GM21447 (cell line): ENCODE results near the gene ESRRG.
"Not testable (repeated sequence)": the region's sequence is repeated elsewhere in the genome, so short reads cannot be mapped to it uniquely, and the experiment has no call there.

Source experiments
- ATAC-seq: cut with Tn5 transposase; IDR thresholded peaks from one replicate; pipeline ENCODE4 v1.9.1; 2021; ENCODE audit not compliant: unreplicated experiment

ESRRG gene

GRCh38 chr1:216705676-216706075 lies 17.6 kb downstream of the ESRRG start:
- no peak for ATAC-seq

DNA sequence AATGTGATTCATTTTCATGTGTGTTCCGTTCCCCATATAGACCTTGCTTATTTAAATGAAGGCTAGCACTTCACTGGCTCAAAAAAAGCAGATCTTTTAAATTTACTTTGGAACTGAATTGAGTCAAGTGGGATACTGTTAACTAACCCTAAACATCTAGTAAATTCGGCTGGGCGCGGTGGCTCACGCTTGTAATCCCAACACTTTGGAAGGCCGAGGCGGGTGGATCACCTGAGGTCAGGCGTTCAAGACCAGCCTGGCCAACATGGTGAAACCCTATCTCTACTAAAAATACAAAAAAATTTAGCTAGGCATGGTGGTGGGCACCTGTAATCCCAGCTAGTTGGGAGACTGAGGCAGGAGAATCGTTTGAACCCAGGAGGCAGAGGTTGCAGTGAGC lies 19.2 kb downstream of the ESRRG start:
- ATAC-seq: not testable (repeated sequence)

GRCh38 chr1:216702170-216702569 lies 21.1 kb downstream of the ESRRG start:
- ATAC-seq: no peak

- no peak for ATAC-seq
These were observed 22.4 kb downstream of the ESRRG start for GRCh38 chr1:216700779-216701178.

- ATAC-seq: no peak
These were observed 31.5 kb downstream of the ESRRG start for GRCh38 chr1:216691710-216692109.

DNA sequence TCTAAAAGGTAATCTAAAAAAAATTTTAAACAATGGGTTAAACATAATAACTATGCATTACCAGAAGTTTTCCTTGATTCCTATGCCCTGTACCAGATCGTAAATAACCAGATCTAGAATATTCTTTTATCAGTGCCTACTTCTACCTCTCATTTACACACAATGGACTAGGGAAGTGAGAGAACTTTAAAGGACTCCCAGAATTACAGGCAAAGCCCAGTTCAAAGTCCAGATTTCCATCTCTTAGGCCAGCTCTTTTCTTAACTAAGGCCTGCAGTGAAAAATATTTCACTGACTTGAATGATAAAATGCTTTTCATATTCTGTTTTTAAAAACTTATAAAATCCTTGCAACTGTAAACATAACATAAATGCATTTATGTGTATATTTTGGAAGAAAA lies 32.6 kb downstream of the ESRRG start:
- ATAC-seq: no peak

DNA sequence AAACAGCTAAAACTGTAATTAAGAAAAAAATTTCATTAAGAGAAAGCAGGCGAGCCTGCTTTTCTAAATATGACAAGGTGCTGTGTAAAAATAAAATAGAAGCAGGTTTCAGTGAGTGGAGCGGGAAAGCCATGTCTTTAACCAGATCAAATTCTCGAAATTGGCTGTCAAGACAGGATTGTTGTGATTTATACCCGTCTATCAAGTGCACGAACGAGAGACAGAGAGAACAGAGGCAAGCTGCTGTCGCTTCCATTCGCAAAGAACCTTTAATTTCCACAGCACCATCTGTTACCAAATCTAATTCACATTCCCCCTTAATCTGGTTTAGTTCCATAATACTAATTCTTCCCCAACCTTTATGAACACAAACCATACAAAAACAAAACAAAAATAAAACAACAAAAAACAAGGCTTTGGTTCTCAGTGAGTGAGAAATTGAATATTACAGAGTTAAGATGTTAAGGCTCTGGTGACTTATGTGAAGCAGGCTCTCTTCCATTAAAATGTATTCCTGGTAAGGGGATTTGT lies 35.0 kb downstream of the ESRRG start:
- no peak for ATAC-seq

DNA sequence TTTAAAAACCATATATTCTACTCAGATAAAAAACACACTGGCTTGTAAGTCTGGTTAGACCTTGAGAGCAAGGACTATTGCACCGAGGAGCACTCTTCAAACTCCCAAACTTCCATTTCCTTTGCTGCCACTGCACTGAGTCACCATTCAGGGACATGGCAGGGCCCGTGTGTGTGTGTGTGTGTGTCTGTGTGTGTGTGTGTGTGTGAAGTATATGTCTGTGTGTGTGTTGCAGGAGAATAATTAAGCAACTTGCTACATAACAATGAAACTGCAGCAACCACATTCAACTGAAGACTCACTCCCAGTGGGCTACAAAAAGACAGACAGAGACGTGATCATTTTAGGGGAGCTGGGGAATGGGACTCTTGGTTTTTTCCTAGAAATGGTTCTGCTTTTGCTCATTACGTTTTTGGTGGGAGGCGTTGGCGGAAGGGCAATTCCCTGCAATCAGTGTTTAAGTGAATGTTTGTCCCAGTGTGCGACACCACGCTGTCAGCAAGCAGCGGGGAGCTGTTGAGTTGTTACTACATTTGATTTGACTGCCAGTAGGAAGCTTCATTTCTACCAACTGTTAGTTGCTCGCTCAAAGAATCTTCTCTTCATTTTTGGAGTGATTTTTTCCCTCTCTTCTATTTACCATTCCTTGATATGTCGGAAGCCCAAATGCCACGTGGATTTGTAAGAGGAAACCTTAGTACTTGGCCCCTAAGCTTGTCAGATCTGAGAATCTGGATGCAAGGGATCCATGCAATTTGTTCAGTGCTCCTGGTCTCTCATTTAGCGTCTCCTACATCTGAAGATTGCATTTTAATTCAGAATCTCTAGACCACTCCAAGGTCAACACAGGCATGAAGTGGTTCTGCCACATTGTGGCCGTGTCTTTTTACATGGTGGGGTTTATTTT lies 36.1 kb downstream of the ESRRG start:
- ATAC-seq: no peak

DNA sequence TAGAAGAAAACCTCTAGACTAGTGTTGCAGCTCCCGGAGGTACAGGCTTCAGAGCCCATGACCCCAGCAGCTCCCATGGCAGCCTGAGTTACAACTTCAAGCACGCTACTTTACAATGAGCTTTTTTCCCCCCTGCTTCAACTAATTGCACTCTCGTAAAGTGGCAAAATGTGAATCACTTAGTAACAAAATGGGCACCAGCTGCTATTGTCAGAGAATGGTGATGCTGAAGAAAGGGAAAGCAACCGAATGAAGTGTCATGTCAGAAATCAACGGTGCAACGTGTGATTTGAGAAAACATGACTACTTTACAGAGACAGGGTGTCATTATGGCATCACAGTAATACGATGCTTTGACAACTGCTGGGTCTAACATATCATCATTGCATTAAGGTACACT lies 40.5 kb downstream of the ESRRG start:
- ATAC-seq: no peak

- ATAC-seq: no peak
These were observed 44.1 kb downstream of the ESRRG start for GRCh38 chr1:216679108-216679507.

DNA sequence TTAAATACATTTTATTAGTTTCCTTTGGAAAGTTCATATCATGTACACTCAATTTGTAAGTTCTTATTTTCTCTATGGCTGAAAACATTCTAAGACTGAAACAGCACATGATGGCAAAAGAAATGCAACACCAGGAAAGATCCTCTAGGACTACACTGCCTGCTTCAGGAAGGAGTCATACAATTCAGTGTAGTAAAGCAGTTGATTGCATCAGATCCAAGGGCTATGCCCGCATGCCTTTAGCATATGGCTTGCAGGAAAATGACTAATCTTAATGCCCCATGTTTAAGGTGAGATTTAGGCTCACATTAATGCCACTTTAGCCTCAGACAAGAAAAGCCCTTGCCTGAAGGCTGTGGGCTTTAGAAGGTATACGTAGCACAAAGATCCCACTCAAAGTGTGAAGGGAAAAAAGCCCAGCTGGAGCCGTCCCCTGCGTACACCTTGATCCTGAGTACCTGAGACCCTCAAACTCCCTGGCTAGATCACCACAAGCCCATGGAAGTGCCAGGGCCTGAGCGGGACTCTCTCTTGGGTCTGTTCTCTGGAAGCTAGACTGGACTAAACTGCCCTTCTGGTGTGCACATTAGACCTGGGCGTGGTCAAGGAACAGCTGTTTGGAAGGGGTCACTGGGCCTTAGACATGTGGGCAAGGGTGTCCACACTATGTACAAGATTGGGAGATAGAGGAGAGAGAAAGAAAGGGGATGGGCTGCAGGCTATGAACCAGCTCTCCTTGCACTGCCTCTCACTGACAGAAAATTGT lies 52.9 kb downstream of the ESRRG start:
- ATAC-seq: no peak

DNA sequence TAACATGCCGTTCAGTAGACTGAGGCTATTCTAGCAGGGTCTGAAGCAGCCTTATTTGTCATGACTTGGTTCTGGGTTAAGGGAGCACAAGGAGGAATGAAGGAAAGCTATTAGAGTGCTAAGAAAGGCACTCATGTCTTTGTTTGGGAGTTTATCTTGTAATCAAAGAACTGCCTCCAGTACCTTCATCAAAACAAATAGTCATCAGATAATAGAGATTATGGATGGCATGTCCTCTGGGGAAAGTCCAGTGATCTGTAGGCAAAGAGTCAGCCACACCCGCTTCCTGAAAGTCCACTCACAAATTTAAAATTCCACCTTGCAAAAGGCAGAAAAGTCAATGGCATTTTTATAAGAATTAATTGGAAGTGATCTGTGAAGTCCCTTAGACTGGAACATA lies 56.8 kb downstream of the ESRRG start:
- no peak for ATAC-seq

DNA sequence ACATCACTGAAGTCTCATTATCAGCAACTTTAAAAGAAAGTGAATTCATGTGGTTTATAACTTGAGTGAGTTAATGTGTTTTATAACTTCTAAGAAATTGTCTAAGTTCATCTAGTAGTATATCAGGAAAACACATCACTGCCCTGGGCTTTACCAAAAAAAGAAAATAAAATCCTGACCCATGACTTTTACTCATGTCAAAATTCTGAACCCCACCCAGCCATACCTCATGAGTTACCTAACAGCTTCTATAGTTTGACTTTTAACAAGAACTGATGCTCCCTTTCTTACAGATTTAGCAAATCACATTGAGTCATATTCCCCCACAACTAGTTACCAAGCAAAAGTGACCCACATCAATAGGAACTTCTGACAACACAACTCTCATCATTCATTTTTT lies 57.4 kb downstream of the ESRRG start:
- no peak for ATAC-seq

- ATAC-seq: no peak
These were observed 57.8 kb downstream of the ESRRG start for GRCh38 chr1:216665406-216665805.

- no peak for ATAC-seq
These were observed 60.5 kb downstream of the ESRRG start for GRCh38 chr1:216662681-216663080.

GRCh38 chr1:216660561-216660960 lies 62.7 kb downstream of the ESRRG start:
- ATAC-seq: no peak

GRCh38 chr1:216653001-216653400 lies 70.2 kb downstream of the ESRRG start:
- ATAC-seq: no peak

DNA sequence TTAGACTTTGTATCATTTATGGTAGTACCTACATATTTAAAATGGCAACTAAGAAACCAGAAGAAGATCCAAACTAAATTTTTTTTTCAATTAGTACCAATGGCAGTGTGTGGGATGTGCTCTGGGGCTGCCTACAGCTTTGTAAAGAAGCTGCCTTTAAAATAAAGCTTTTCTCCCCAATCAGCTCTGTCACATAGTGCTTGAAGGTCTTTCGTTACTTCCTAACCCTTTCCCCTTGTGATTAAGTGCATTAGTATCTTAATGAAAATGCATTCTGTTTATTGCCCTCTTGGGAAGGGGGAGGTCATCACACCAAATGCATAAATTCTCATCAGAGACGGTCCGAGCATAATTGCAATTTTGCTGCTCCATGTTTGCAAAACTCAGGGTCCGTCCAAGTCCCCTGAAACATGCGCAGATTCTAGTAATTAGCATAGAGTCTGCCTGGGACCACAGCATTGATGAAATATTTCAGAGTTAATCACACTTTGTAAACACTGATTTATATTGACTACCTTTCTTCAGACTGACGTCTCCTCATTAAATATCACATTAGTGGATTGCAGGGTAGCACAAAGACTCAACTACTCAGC lies 71.3 kb downstream of the ESRRG start:
- ATAC-seq: no peak

DNA sequence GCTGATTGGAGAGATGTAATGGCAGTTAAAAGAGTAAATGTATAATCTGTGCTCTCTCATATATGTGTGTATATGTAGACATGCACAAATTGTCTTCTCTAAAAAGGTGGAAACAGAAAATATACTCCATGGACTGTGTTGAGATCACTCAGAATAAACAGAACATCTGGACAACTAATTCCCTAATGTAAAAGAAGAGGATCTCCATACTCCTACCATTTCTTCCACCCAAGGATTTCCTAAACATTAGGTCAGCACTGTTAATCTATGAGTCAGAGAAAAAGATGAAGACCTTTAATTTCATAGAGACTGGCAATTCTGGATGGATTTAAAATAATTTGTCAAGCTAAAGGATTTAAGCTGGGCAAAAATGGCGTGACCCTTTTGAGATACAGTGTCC lies 80.1 kb downstream of the ESRRG start:
- no peak for ATAC-seq

DNA sequence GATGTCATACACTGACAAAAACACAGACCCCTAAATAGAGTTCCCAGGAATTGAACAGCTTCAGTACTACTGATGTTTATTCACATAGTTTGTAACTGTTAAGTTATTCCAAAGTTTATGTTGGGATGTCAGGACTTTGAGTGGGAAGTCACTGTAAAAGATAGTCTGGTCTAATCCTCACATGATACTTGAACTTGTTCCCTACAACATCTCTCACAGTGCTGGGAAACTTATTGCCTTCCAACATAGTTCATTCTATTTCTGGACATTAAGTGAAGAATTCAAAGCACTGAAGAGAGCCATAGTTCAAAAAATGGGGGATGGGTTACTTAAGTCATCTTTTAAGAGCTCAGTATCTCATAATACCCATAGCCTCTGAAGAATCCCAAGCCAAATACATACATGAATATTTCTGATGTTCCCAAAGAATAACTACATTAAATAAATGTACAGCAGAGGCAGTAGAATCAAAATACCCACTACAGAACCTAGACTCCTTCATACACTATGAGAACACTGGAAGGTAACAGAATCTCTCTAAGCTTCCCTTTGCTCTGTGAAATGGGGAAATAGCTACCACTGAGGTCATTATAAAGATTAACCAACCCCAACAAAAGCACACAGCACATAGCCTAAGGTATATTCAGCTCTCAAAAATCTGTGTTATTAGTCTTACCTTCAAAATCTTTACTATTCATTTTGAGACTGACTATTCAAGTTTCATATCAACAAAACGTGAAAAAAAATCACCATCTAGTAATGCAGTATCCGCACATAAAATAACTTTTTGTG lies 81.4 kb downstream of the ESRRG start:
- no peak for ATAC-seq

DNA sequence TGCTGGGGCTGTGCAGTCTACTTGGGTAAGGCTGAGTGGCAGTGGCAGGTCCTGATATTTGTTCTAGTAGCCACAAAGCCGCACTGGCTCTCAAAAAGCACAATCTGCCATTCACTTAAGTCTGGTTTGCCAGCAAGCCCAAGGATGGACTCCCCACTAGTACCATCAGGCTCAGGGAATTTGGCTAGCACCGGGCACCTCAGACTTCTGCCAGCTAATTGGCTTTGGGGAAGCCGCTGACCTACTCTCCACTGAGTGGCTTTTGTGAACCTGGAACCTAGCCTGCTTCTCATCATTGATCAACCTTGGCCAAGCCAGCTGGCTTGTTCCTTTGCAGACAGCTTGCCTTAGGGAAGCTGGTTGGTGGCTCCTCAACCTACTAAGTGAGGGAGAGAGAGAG lies 83.1 kb downstream of the ESRRG start:
- no peak for ATAC-seq
